ENCODE measurements around the gene SYCN. TPM values are rescaled to one million over a fixed set of nuclear protein-coding genes. Genes with fewer than 3 reads are reported as not detected.

SYCN gene
- total and polyA plus RNA-seq, 2 experiments from 2014 or later: not detected

GRCh38 chr19:39154629-39155100, 49.4 kb downstream of the SYCN start:
- peak in 1 of 2 donors; percentile 6 for DNase-seq (ENCODE audit: low read depth in 1 of 2, low spot score in 1 of 2)
- TF ChIP-seq CTCF (IDR thresholded peaks at IDR 0.05; ENCODE audit: low read depth, low read length): no peak
- Histone ChIP-seq H3K9me3 (ENCODE audit: low read depth) (no peaks in the 10 kb centered on the region), H3K36me3 (no peaks in the 10 kb centered on the region), H3K4me1 (ENCODE audit: low read depth) (peaks cover 24% of the 10 kb centered on the region), H3K27me3 (no peaks in the 10 kb centered on the region), H3K27ac (no peak overlapping the region), H3K4me3 (no peak overlapping the region)

GRCh38 chr19:39154100-39154628, 49.9 kb downstream of the SYCN start:
- no peak for DNase-seq (ENCODE audit: low read depth in 1 of 2, low spot score in 1 of 2)
- H3K4me3 ChIP-seq: no peak overlapping the region
- H3K27ac ChIP-seq: no peak overlapping the region
- no peak for TF ChIP-seq CTCF (IDR thresholded peaks at IDR 0.05; ENCODE audit: low read depth, low read length)
- no peaks in the 10 kb centered on the region for H3K9me3 ChIP-seq (ENCODE audit: low read depth)
- H3K4me1 ChIP-seq (ENCODE audit: low read depth): peaks cover 24% of the 10 kb centered on the region
- no peaks in the 10 kb centered on the region for H3K27me3 ChIP-seq
- H3K36me3 ChIP-seq: no peaks in the 10 kb centered on the region

Other genes with a start within 250 kb of the SYCN start
- gene FBXO17, start 228.5 kb downstream of the SYCN start, total RNA-seq: 30.9 and 65.3 TPM in 2 replicates
- 39.3 and 65.3 TPM in 2 replicates for gene FBXO17, start 228.5 kb downstream of the SYCN start, polyA plus RNA-seq
- gene FBXO27, start 171.7 kb downstream of the SYCN start, total RNA-seq: 17.8 and 21.0 TPM in 2 replicates
- 9.1 and 13.4 TPM in 2 replicates for gene FBXO27, start 171.7 kb downstream of the SYCN start, polyA plus RNA-seq
- gene ACP7, start 119.9 kb downstream of the SYCN start, total RNA-seq: not detected in 2 replicates
- gene ACP7, start 119.9 kb downstream of the SYCN start, polyA plus RNA-seq: not detected in 2 replicates
- gene PAK4, start 78.5 kb downstream of the SYCN start, total RNA-seq: 28.7 and 57.9 TPM in 2 replicates
- 32.5 and 62.2 TPM in 2 replicates for gene PAK4, start 78.5 kb downstream of the SYCN start, polyA plus RNA-seq
- gene NCCRP1, start 7.3 kb downstream of the SYCN start, total RNA-seq: 10.3 and 16.1 TPM in 2 replicates
- gene NCCRP1, start 7.3 kb downstream of the SYCN start, polyA plus RNA-seq: 10.0 and 17.5 TPM in 2 replicates
- gene IFNL3, start 40.7 kb upstream of the SYCN start, total RNA-seq: not detected in 2 replicates
- gene IFNL3, start 40.7 kb upstream of the SYCN start, polyA plus RNA-seq: not detected in 2 replicates
- gene IFNL4, start 44.6 kb upstream of the SYCN start, total RNA-seq: not detected in 2 replicates
- 0.17 TPM in 1 of 2 replicates, not detected in the other for gene IFNL4, start 44.6 kb upstream of the SYCN start, polyA plus RNA-seq
- gene IFNL2, start 64.1 kb upstream of the SYCN start, total RNA-seq: not detected in 2 replicates
- not detected in 2 replicates for gene IFNL2, start 64.1 kb upstream of the SYCN start, polyA plus RNA-seq
- gene IFNL1, start 92.1 kb upstream of the SYCN start, total RNA-seq: not detected in 2 replicates
- gene IFNL1, start 92.1 kb upstream of the SYCN start, polyA plus RNA-seq: not detected in 2 replicates
- gene LRFN1, start 116.6 kb upstream of the SYCN start, total RNA-seq: 10.3 and 19.4 TPM in 2 replicates
- 12.4 and 18.6 TPM in 2 replicates for gene LRFN1, start 116.6 kb upstream of the SYCN start, polyA plus RNA-seq
- not detected in 2 replicates for gene GMFG, start 131.8 kb upstream of the SYCN start, total RNA-seq
- 2.3 and 3.2 TPM in 2 replicates for gene GMFG, start 131.8 kb upstream of the SYCN start, polyA plus RNA-seq
- gene SAMD4B, start 138.2 kb upstream of the SYCN start, total RNA-seq: 158 and 183 TPM in 2 replicates
- gene SAMD4B, start 138.2 kb upstream of the SYCN start, polyA plus RNA-seq: 120 and 139 TPM in 2 replicates
- gene PAF1, start 186.8 kb upstream of the SYCN start, total RNA-seq: 61.9 and 62.2 TPM in 2 replicates
- 64.4 and 78.3 TPM in 2 replicates for gene PAF1, start 186.8 kb upstream of the SYCN start, polyA plus RNA-seq
- gene MED29, start 187.1 kb upstream of the SYCN start, total RNA-seq: 43.8 and 70.6 TPM in 2 replicates
- 59.6 and 67.3 TPM in 2 replicates for gene MED29, start 187.1 kb upstream of the SYCN start, polyA plus RNA-seq
- 13.6 and 14.6 TPM in 2 replicates for gene ZFP36, start 202.6 kb upstream of the SYCN start, total RNA-seq
- 51.2 and 53.4 TPM in 2 replicates for gene ZFP36, start 202.6 kb upstream of the SYCN start, polyA plus RNA-seq
- 40.7 and 45.4 TPM in 2 replicates for gene PLEKHG2, start 208.4 kb upstream of the SYCN start, total RNA-seq
- 30.5 and 40.0 TPM in 2 replicates for gene PLEKHG2, start 208.4 kb upstream of the SYCN start, polyA plus RNA-seq
- 369 and 374 TPM in 2 replicates for gene RPS16, start 231.7 kb upstream of the SYCN start, total RNA-seq
- gene RPS16, start 231.7 kb upstream of the SYCN start, polyA plus RNA-seq: 508 and 542 TPM in 2 replicates
- 106 and 156 TPM in 2 replicates for gene SUPT5H, start 241.3 kb upstream of the SYCN start, total RNA-seq
- 145 and 185 TPM in 2 replicates for gene SUPT5H, start 241.3 kb upstream of the SYCN start, polyA plus RNA-seq